T-helper 2 cell treated with Interferon-gamma antibody and Interleukin-4, amounts not matched to agents 5 μg/mL and 100 μg/mL, for 36 hours (primary cell): Measurements from ENCODE around the gene LYAR.

Experiments
- DNase-seq: peaks from one replicate; pipeline ENCODE4 v3.0.0; 2021; ENCODE audit warnings: low spot score
- H3K27ac Mint-ChIP-seq: one replicate; pipeline ENCODE4 v1.8.0; 2021; ENCODE audit warnings: mild to moderate bottlenecking, mixed read lengths
- H3K27me3 Mint-ChIP-seq: one replicate; pipeline ENCODE4 v1.8.0; 2021; ENCODE audit warnings: low read depth, mixed read lengths
- H3K36me3 Mint-ChIP-seq: one replicate; pipeline ENCODE4 v1.8.0; 2021; ENCODE audit warnings: low read depth, mixed read lengths
- H3K4me1 Mint-ChIP-seq: one replicate; pipeline ENCODE4 v1.8.0; 2021; ENCODE audit warnings: low read depth, mixed read lengths
- H3K4me3 Mint-ChIP-seq: one replicate; pipeline ENCODE4 v1.8.0; 2022; ENCODE audit warnings: mild to moderate bottlenecking, moderate library complexity, mixed read lengths
- H3K9me3 Mint-ChIP-seq: one replicate; pipeline ENCODE4 v1.8.0; 2021; ENCODE audit warnings: mixed read lengths

The LYAR gene

DNA sequence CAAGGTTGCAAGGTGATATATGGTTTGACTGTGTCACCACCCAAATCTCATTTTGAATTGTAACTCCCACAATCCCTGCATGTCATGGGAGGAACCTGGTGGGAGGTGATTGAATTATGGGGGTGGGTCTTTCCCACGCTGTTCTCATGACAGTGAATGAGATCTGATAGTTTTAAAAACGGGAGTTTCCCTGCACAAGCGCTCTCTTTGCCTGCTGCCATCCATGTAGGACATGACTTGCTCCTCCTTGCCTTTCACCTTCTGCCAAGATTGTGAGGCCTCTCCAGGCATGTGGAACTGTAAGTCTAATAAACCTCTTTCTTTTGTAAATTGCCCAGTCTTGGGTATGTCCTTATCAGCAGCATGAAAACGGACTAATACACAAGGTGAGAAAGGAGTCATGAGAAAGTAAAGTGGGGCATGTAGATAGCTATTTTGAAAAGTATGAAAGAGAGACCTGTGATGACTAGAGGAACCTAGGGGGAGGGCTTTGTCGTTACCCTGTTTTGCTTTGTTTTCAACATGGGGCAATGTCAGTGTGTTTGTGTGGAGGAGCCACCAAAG, 6.4 kb upstream of the LYAR start:
- Mint-ChIP-seq H3K27ac (no peak overlapping the region), H3K4me3 (no peak overlapping the region), H3K4me1 (peaks cover 8% of the 10 kb centered on the region), H3K27me3 (no peaks in the 10 kb centered on the region), H3K36me3 (peaks cover 4% of the 10 kb centered on the region), H3K9me3 (no peaks in the 10 kb centered on the region)
- DNase-seq, result no peak

DNA sequence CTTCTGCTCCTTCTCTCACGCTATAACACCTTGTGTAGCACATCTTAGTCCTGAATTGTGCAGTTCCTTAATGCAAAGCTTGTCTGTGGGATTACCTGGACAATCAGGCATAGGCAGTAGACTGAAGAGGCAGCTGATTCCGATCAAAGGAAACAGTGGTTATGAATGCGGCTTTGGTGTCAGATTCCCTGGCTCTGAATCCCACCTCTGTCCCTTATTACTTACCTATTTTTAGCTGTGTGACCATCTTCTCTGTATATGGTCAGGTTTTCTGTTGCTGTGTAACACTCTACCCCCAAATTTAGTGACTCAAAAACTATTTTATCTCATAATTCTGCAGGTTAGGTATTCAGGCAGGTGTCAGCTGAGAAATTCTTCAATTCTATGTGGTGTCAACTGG, 3.3 kb upstream of the LYAR start:
- DNase-seq, result no peak
- H3K4me3 Mint-ChIP-seq, result no peak overlapping the region
- peaks cover 6% of the 10 kb centered on the region for H3K36me3 Mint-ChIP-seq
- H3K9me3 Mint-ChIP-seq, result no peaks in the 10 kb centered on the region
- no peak overlapping the region for H3K27ac Mint-ChIP-seq
- peaks cover 25% of the 10 kb centered on the region for H3K4me1 Mint-ChIP-seq
- no peaks in the 10 kb centered on the region for H3K27me3 Mint-ChIP-seq

DNA sequence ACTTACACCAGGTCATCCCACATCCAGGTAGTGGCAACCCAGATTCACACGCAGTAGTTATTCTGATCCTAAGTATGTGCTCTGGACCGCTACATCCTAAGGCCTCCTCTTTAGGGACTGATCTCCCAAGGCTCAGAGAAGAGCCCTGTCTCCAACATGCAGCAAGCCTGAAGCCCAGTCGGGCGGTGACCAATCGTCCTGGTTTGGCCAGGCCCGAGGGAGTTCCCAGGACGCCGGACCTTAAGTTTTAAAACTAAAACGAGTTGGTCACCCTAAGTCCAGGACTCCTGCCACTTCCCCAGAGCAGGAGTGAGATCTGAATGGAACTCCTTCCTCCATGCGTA, 385 bp downstream of the LYAR start:
- DNase-seq, result no peak
- Mint-ChIP-seq H3K4me3 (peak overlapping the region; percentile 95), H3K36me3 (peaks cover 12% of the 10 kb centered on the region), H3K4me1 (peaks cover 26% of the 10 kb centered on the region), H3K9me3 (no peaks in the 10 kb centered on the region), H3K27me3 (no peaks in the 10 kb centered on the region), H3K27ac (peak overlapping the region; percentile 92)

DNA sequence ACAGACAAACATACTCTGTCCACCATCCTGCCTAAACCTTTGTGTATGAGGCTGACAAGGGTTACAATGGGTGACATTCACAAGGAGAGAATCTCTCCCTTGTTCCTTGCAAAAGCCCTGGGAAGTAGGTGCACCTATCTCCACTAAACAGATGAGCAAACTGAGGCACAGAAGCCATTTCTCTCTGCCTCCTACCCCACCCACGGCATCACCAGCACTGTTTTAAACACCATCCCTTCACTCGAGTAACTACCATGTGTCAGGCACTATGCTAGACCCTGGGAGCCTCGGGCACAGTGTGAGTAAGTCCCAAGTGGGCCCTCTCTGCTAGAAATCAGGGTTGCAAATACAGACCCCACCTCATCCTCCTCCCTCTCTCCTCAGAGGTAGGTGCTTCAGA, 899 bp downstream of the LYAR start:
- DNase-seq, result no peak
- no peaks in the 10 kb centered on the region for H3K9me3 Mint-ChIP-seq
- peaks cover 26% of the 10 kb centered on the region for H3K4me1 Mint-ChIP-seq
- peak overlapping the region; percentile 95 for H3K4me3 Mint-ChIP-seq
- peaks cover 16% of the 10 kb centered on the region for H3K36me3 Mint-ChIP-seq
- peak overlapping the region; percentile 92 for H3K27ac Mint-ChIP-seq
- no peaks in the 10 kb centered on the region for H3K27me3 Mint-ChIP-seq

DNA sequence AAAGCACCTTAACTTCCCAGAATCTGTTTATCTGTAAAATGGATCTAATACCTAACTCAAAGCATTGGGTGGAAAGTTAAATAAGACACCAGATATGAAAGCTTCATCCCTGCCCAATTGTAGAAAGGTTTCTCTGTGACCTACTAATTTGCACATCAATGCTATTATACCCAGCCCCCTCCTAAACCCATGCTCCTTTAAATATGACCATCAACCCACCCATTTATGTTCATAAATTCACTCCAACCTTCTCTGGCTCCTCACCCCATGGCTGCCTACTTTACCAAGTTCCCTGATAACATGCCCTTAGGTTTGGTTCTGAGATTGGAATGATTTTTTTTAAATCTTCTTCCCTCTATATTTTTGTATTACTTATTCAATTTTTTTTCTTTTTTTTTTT, 1.9 kb downstream of the LYAR start:
- Mint-ChIP-seq H3K4me1 (peaks cover 26% of the 10 kb centered on the region), H3K27me3 (no peaks in the 10 kb centered on the region), H3K9me3 (no peaks in the 10 kb centered on the region), H3K4me3 (peak overlapping the region; percentile 30), H3K27ac (no peak overlapping the region), H3K36me3 (peaks cover 18% of the 10 kb centered on the region)
- no peak for DNase-seq

DNA sequence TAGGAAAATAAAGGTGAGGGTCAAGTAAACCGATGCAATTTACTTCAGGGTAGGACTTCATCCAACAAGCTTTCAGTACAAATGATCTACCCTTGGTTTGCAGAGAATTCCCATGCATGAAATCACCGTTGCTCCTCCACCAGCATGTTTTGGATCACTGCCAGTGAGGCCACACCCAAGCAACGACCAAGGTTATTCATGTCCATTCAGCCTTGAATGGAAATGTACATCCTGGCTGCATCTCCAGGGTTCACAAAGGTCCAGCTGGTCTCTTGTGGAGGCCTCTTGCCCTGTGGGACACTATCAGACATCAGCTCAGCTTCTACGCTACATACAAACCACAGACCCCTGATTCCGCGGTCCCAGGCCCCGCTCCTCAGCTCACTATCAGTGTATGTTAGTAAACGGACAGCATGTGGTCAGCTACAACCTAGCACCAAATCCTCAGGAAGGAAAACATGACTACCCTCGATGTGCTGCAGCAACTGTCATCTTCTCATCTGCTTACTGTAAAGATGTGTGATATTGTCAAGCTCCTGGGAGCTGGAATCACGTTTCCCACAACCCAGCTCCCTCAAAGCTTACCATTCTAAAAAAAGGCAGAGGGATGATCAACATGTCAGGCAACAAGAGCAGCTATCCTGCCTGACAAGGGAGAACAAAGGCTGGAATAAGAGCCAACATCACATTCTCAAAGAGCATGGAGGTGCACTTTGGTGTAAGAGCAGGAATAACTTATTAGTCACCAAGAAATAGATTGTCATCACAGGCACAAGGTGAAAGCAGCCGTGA, 4.9 kb downstream of the LYAR start:
- H3K36me3 Mint-ChIP-seq, result peaks cover 31% of the 10 kb centered on the region
- no peaks in the 10 kb centered on the region for H3K27me3 Mint-ChIP-seq
- no peak overlapping the region for H3K27ac Mint-ChIP-seq
- no peaks in the 10 kb centered on the region for H3K9me3 Mint-ChIP-seq
- peaks cover 12% of the 10 kb centered on the region for H3K4me1 Mint-ChIP-seq
- H3K4me3 Mint-ChIP-seq, result no peak overlapping the region
- DNase-seq, result no peak

DNA sequence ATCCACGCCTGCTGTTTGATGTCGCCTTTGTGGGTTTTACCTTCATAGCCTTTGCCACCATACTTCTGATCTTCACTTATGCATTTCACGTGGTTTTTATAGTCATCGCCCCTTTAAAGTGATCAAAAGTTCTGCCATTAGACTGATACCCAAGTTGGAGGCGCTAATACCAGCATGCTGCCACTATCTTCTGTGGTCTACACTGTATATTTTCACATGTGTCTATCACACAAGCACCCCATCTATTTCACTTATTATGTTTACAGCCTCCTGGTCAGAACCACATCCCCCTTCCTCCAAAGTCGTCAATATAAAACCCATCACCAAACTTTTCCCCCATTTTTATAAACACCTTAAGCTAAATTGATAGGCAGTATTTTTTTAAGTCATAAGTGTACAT, 8.2 kb downstream of the LYAR start:
- no peak for DNase-seq
- H3K4me3 Mint-ChIP-seq, result no peak overlapping the region
- no peaks in the 10 kb centered on the region for H3K9me3 Mint-ChIP-seq
- H3K27ac Mint-ChIP-seq, result no peak overlapping the region
- no peaks in the 10 kb centered on the region for H3K27me3 Mint-ChIP-seq
- H3K4me1 Mint-ChIP-seq, result no peaks in the 10 kb centered on the region
- H3K36me3 Mint-ChIP-seq, result peaks cover 34% of the 10 kb centered on the region

DNA sequence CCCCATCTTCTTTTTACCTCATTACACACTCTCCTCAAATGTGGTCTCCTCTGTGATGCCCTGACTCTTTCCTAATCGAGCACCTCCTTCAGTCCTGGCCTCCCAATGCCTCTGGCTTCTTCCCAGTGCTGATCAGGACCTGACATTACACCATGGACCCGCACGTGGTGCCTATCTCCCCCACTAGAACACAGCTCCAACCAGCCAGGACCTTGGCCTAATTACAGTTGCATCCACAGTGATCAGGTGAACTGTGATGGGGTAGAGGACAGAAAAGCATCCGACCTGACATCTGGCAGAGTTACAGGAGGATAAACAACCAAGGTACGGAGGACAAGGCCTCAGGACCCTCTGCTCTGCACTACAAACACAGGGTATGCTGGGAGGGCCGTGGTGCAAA, 12.4 kb downstream of the LYAR start:
- no peak for DNase-seq
- Mint-ChIP-seq H3K27me3 (no peaks in the 10 kb centered on the region), H3K4me1 (no peaks in the 10 kb centered on the region), H3K4me3 (no peak overlapping the region), H3K27ac (no peak overlapping the region), H3K9me3 (no peaks in the 10 kb centered on the region), H3K36me3 (peaks cover 40% of the 10 kb centered on the region)

DNA sequence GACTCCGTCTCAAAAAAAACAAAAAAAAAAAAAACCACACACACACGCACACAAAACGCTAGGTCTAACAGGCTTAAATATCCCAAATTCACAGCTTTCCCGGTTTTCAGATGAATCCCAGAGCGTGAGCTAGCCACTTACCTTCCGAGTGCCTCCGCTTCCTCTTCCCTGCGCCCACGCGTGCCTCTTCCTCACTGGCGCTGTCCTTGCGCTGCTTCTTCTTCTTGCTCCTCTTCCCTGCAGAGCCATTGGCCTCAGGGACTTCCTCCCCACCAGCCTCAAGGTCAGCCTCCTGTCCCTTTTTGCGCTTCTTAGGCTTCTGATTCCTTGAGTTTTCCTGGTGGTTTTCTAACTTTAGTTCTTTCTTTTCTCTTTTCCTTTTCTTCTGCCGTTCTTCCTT, 15.7 kb downstream of the LYAR start:
- no peak overlapping the region for H3K4me3 Mint-ChIP-seq
- no peak overlapping the region for H3K27ac Mint-ChIP-seq
- peaks cover 50% of the 10 kb centered on the region for H3K36me3 Mint-ChIP-seq
- no peaks in the 10 kb centered on the region for H3K27me3 Mint-ChIP-seq
- H3K9me3 Mint-ChIP-seq, result no peaks in the 10 kb centered on the region
- DNase-seq, result no peak
- H3K4me1 Mint-ChIP-seq, result peaks cover 4% of the 10 kb centered on the region

DNA sequence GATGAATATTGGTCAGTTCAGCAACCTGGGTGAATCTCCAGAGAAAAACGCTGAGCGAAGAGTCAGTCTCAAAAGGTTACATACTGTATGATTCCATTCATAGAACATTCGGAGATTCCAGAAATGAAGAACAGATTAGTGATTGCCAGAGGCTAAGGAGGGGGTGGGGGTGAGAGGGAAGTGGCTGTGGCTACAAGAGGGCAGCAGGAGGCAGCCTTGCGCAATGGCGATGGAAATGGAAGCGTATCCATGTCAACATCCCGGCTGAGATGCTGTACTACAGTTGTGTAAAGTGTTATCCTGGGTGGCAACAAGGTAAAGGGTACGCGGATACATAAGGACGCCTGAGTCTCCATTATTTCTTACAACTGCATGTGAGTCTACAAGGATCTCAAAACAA, 18.0 kb downstream of the LYAR start:
- DNase-seq, result no peak
- Mint-ChIP-seq H3K4me1 (peaks cover 8% of the 10 kb centered on the region), H3K36me3 (peaks cover 54% of the 10 kb centered on the region), H3K27me3 (no peaks in the 10 kb centered on the region), H3K4me3 (no peak overlapping the region), H3K27ac (peak overlapping the region; percentile 8), H3K9me3 (no peaks in the 10 kb centered on the region)

DNA sequence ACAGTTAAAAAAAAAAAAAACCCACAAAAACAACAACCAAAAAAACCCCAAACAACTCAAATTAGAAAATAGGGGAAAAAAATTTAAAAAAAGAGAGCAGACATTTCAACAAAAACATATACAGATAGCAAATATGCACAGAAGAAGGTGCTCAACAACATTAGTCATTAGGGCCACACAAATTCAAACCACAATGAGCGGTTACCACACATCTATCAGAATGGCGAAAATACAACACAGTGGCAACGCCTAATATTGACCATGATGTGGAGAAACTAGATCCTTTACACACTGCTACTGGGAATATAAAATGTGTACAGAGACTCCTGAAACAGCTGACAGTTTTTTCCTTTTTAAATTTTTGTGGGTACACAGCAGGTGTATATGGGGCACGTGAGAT, 19.4 kb downstream of the LYAR start:
- H3K4me3 Mint-ChIP-seq, result no peak overlapping the region
- no peaks in the 10 kb centered on the region for H3K9me3 Mint-ChIP-seq

DNA sequence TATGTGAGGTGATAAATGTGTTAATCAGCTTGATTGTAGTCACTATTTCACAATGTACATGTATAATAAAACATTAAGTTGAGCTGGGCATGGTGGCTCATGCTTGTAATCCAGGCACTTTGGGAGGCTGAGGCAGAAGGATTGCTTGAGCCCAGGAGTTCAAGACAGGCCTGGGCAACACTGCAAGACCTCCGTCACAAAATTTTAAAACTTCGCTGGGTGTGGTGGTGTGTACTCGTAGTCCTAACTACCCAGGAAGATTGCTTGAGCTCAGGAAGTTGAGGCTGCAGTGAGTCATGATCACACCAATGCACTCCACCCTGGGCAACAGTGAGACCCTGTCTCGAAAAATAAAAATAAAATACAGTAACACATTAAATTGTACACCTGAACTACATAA, 20.1 kb downstream of the LYAR start:
- no peaks in the 10 kb centered on the region for H3K9me3 Mint-ChIP-seq
- peak overlapping the region; percentile 73 for H3K27ac Mint-ChIP-seq
- no peak for DNase-seq
- H3K4me1 Mint-ChIP-seq, result peaks cover 8% of the 10 kb centered on the region
- peak overlapping the region; percentile 6 for H3K4me3 Mint-ChIP-seq
- H3K27me3 Mint-ChIP-seq, result no peaks in the 10 kb centered on the region
- H3K36me3 Mint-ChIP-seq, result peaks cover 53% of the 10 kb centered on the region

More for the DNA sequence above, 19.4 kb downstream of the LYAR start:
- H3K27ac Mint-ChIP-seq, result peak overlapping the region; percentile 67
- H3K36me3 Mint-ChIP-seq, result peaks cover 53% of the 10 kb centered on the region
- no peaks in the 10 kb centered on the region for H3K27me3 Mint-ChIP-seq
- no peak for DNase-seq
- H3K4me1 Mint-ChIP-seq, result peaks cover 8% of the 10 kb centered on the region

DNA sequence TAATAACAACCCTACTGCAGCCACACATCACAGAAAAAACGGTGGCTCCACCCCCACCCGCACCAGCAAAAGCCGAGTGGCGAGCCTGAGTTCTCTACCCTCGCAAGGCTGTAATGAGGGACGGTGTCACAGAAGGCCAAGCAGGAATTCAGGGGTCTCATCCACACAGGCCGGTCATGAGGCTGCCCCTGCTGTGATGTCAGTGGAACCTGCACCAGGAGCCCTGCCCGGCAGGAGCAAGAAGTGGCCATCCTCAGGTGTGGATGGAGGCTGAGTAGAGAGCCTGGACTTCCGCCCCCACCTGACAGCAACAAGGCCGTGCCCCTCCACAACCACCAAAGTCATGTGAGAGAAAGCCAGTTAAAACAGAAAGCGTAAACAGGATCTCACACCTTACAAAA, 20.6 kb downstream of the LYAR start:
- DNase-seq, result no peak
- H3K4me1 Mint-ChIP-seq, result peaks cover 8% of the 10 kb centered on the region
- H3K4me3 Mint-ChIP-seq, result peak overlapping the region; percentile 6
- no peaks in the 10 kb centered on the region for H3K27me3 Mint-ChIP-seq
- no peaks in the 10 kb centered on the region for H3K9me3 Mint-ChIP-seq
- peaks cover 48% of the 10 kb centered on the region for H3K36me3 Mint-ChIP-seq
- H3K27ac Mint-ChIP-seq, result peak overlapping the region; percentile 73

DNA sequence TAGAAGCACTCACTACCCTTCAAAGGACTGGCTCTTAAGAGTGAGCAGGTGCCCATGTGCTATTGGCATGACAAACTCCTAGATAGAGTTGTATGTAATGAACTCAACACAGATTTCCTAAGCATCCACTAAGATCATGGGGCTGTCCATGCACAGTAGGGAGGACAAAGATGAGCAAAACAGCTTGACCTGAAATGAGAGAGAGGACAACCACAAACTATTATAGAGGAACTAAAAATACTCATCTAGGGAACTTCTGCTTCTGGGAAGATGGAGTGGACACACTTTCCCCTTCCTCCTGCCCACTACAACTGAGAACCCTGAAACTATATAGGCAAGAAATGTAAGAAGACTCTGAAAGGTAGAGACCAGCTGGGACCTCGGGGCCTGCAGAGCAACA, 21.2 kb downstream of the LYAR start:
- H3K4me1 Mint-ChIP-seq, result peaks cover 8% of the 10 kb centered on the region
- DNase-seq, result no peak
- H3K27me3 Mint-ChIP-seq, result no peaks in the 10 kb centered on the region
- H3K36me3 Mint-ChIP-seq, result peaks cover 44% of the 10 kb centered on the region
- no peak overlapping the region for H3K4me3 Mint-ChIP-seq
- no peaks in the 10 kb centered on the region for H3K9me3 Mint-ChIP-seq
- peak overlapping the region; percentile 79 for H3K27ac Mint-ChIP-seq

DNA sequence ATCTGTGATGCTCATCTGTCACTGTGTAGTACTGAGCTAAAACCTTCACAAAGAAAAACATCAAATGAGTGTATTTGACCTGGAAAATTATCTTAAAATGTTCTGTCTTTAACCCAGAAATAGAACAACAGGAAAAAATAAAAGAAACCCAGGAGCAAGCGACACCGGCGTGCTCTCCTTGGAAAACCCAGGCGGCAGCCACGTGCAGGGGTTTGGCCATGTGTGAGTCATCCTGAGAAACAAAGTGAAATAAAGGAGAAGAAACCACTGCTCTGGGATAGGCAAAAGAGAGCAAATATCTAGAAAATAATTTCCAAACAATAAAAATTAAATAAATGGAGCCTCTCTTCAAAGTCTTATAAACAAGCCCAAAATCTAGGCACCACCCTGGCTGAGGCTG, 22.0 kb downstream of the LYAR start:
- Mint-ChIP-seq H3K4me3 (no peak overlapping the region), H3K27me3 (no peaks in the 10 kb centered on the region), H3K36me3 (peaks cover 42% of the 10 kb centered on the region), H3K27ac (no peak overlapping the region), H3K4me1 (peaks cover 8% of the 10 kb centered on the region), H3K9me3 (no peaks in the 10 kb centered on the region)
- DNase-seq, result no peak
